Endothelial cell of umbilical vein (primary cell): ENCODE measurements around the gene MLEC. TPM values are rescaled to one million over a fixed set of nuclear protein-coding genes. Genes with fewer than 3 reads are reported as not detected.

Experiments used
- BruUV-seq: library from RNA; stranded (reverse); fragments of 400-500 nt; replicated peaks from 2 replicates; lab custom pipeline; 2021; lab: Mats Ljungman, UMichigan
- CTCF ChIA-PET: fragments of 300-600, 350-600 bp; sonication (Branson Sonifier 250); formaldehyde crosslinking; loops from one replicate; lab custom pipeline; 2021; ENCODE audit warnings: antibody characterized with exemption, inconsistent platforms; lab: Charles Lee
- POLR2A ChIA-PET: fragments of 300-600, 350-600 bp; sonication (Branson Sonifier 250); formaldehyde crosslinking; loops from one replicate; lab custom pipeline; 2021; ENCODE audit warnings: antibody characterized with exemption, inconsistent platforms; lab: Charles Lee
- DNase-seq: peaks from one replicate; pipeline ENCODE4 v3.0.0-alpha.2; 2011; ENCODE audit warnings: low read depth, low spot score
- FAIRE-seq: peaks from 2 replicates; lab custom pipeline; 2011; peaks lifted over from hg19 to GRCh38; lab: Jason Lieb, UNC
- H2AFZ ChIP-seq: 2 replicates; pipeline ENCODE4 v1.6.0; 2012; ENCODE audit warnings: low read depth, low read length, control low read depth, inconsistent platforms
- H3K27ac ChIP-seq: 2 replicates; pipeline ENCODE4 v1.5.1; 2011; ENCODE audit warnings: low read depth, mild to moderate bottlenecking, control low read depth, low read length, moderate library complexity; ENCODE audit not compliant: insufficient read depth
- H3K27me3 ChIP-seq, 2 experiments: 2 replicates each; pipeline versions ENCODE4 v1.6.0 to v1.6.1; 2011; ENCODE audit warnings: low read length in 2 of 2, mixed read lengths in 1 of 2; ENCODE audit not compliant: control insufficient read depth in 2 of 2, insufficient read depth in 2 of 2
- H3K36me3 ChIP-seq, 2 experiments: 2 replicates in 1 of 2; 3 replicates in 1 of 2; pipeline ENCODE4 v1.5.1; 2011; ENCODE audit warnings: low read length in 2 of 2, mild to moderate bottlenecking in 1 of 2, moderate library complexity in 1 of 2; ENCODE audit not compliant: control insufficient read depth in 2 of 2, insufficient read depth in 2 of 2; ENCODE audit errors: extremely low read depth in 1 of 2
- H3K4me1 ChIP-seq: 3 replicates; pipeline ENCODE4 v1.5.1; 2011; ENCODE audit warnings: mild to moderate bottlenecking, low read length; ENCODE audit not compliant: control insufficient read depth, insufficient read depth; ENCODE audit errors: extremely low read depth
- H3K4me2 ChIP-seq: 2 replicates; pipeline ENCODE4 v1.6.1; 2011; ENCODE audit warnings: low read length, control low read depth, mixed read lengths; ENCODE audit not compliant: insufficient read depth
- H3K4me3 ChIP-seq, 3 experiments: fragments of 200-600 bp in 1 of 3; sonication (generic), shearing (Covaris generic) in 1 of 3; replicated peaks in 1 of 3; 2 replicates each; pipeline ENCODE4 v1.5.1; 2011 to 2016; ENCODE audit warnings: control low read depth in 3 of 3, low read length in 3 of 3, mild to moderate bottlenecking in 2 of 3, inconsistent platforms in 1 of 3, low read depth in 1 of 3, moderate library complexity in 1 of 3; ENCODE audit not compliant: insufficient read depth in 1 of 3
- H3K79me2 ChIP-seq: 2 replicates; pipeline ENCODE4 v1.6.0; 2012; ENCODE audit warnings: low read length, inconsistent platforms; ENCODE audit not compliant: control insufficient read depth, insufficient read depth
- H3K9ac ChIP-seq: replicated peaks from 2 replicates; pipeline ENCODE3; 2011; ENCODE audit warnings: low read length, control low read depth; ENCODE audit not compliant: insufficient read depth; ENCODE audit errors: extremely low read depth
- H3K9me1 ChIP-seq: replicated peaks from 3 replicates; pipeline ENCODE4 v1.6.0; 2011; ENCODE audit warnings: mild to moderate bottlenecking, low read length; ENCODE audit not compliant: control insufficient read depth, insufficient read depth; ENCODE audit errors: extremely low read depth
- H3K9me3 ChIP-seq: replicated peaks from 2 replicates; pipeline ENCODE4 v1.5.1; 2012; ENCODE audit warnings: low read length, inconsistent platforms; ENCODE audit not compliant: control insufficient read depth, insufficient read depth
- H4K20me1 ChIP-seq: replicated peaks from 2 replicates; pipeline ENCODE3; 2011; ENCODE audit warnings: mild to moderate bottlenecking, low read length; ENCODE audit not compliant: control insufficient read depth, insufficient read depth; ENCODE audit errors: extremely low read depth
- CTCF ChIP-seq, 2 donors: IDR thresholded peaks; 1 replicate in 1 of 2; 2 replicates in 1 of 2; pipeline ENCODE4 v1.5.1; 2011; ENCODE audit warnings: low read length in 2 of 2, mild to moderate bottlenecking in 2 of 2, moderate library complexity in 2 of 2, control low read depth in 1 of 2, inconsistent platforms in 1 of 2, low read depth in 1 of 2; ENCODE audit not compliant: insufficient read depth in 1 of 2; ENCODE audit errors: extremely low read depth in 1 of 2
- EZH2 ChIP-seq: IDR thresholded peaks from 2 replicates; pipeline ENCODE4 v1.6.1; 2012; ENCODE audit warnings: borderline replicate concordance, low read depth, mild to moderate bottlenecking, moderate library complexity, low read length, inconsistent platforms; ENCODE audit not compliant: severe bottlenecking
- FOS ChIP-seq: IDR thresholded peaks from 2 replicates; pipeline ENCODE4 v1.6.1; 2011; ENCODE audit warnings: mild to moderate bottlenecking, low read length, moderate library complexity, borderline replicate concordance; ENCODE audit not compliant: insufficient read depth
- GATA2 ChIP-seq: IDR thresholded peaks from 2 replicates; pipeline ENCODE4 v1.7.0; 2011; ENCODE audit warnings: low read depth, mild to moderate bottlenecking, moderate library complexity, mixed read lengths, low read length; ENCODE audit not compliant: insufficient read length, insufficient read depth
- JUN ChIP-seq: IDR thresholded peaks from 2 replicates; pipeline ENCODE4 v1.6.1; 2011; ENCODE audit warnings: borderline replicate concordance, low read depth; ENCODE audit not compliant: insufficient read length, insufficient read depth
- MAX ChIP-seq: IDR thresholded peaks from 2 replicates; pipeline ENCODE4 v1.6.1; 2011; ENCODE audit not compliant: insufficient read depth, insufficient read length
- MYC ChIP-seq: IDR thresholded peaks from one replicate; pipeline ENCODE4 v1.6.1; 2011; ENCODE audit warnings: mild to moderate bottlenecking, low read depth, low read length
- POLR2A ChIP-seq: IDR thresholded peaks from 2 replicates; pipeline ENCODE4 v1.6.1; 2012; ENCODE audit warnings: low read depth, mild to moderate bottlenecking, control low read depth, low read length
- POLR2AphosphoS5 ChIP-seq: IDR thresholded peaks from 2 replicates; pipeline ENCODE4 v1.6.1; 2012; ENCODE audit warnings: low read depth, mild to moderate bottlenecking, control low read depth, low read length, moderate library complexity; ENCODE audit not compliant: insufficient read depth
- dilution Hi-C: fragments of 300-500 bp; cut with MboI; formaldehyde crosslinking; loops from one replicate; pipeline ENCODE4 v1.15.0; 2019; ENCODE audit warnings: low sequenced_read_pairs; ENCODE audit not compliant: extremely low pct_ligation_motif_present
- intact Hi-C: fragments of 100-400 bp; cut with micrococcal nuclease; formaldehyde crosslinking; loops from one replicate; pipeline ENCODE4 v1.10.0; 2022
- polyA plus RNA-seq, 4 experiments: library from polyadenylated mRNA; depleted of rRNA in 3 of 4; stranded (reverse) in 3 of 4; unstranded in 1 of 4; fragments of >200 nt; gene quantifications; 2 replicates each; pipeline versions ENCODE4 v1.2.1 to v1.2.3, GENCODE V29; 2011 to 2012; ENCODE audit warnings: missing spikeins in 1 of 4
- total RNA-seq: library from RNA; stranded (reverse); gene quantifications from 2 replicates; pipeline ENCODE4 v1.2.3, GENCODE V29; 2021

The MLEC gene
- total and polyA plus RNA-seq, 2 donors (not counting 3 experiments of a cell fraction or from before 2014, with no cell fraction given), result 28.4 to 144 TPM

- CTCF ChIA-PET, result no interaction called here
- POLR2A ChIA-PET, result no interaction called here
- H3K27me3 ChIP-seq, result no peaks in the 10 kb centered on the region
- H3K4me1 ChIP-seq, result no peaks in the 10 kb centered on the region
- H3K4me2 ChIP-seq, result no peak overlapping the region
- H4K20me1 ChIP-seq, result no peaks in the 10 kb centered on the region
- no peak overlapping the region for H3K9ac ChIP-seq
- H3K79me2 ChIP-seq, result peaks cover 2% of the 10 kb centered on the region
- TF ChIP-seq FOS (no peak), POLR2AphosphoS5 (no peak), MAX (no peak), MYC (no peak), JUN (no peak), GATA2 (no peak)
- H3K9me3 ChIP-seq, result no peaks in the 10 kb centered on the region
- intact Hi-C loops, result no loop called here
- FAIRE-seq, result no peak
- H3K36me3 ChIP-seq, result peaks cover 30 to 51% of the 10 kb centered on the region in 2 experiments
- DNase-seq, result no peak
- H3K27ac ChIP-seq, result no peak overlapping the region
- dilution Hi-C loops, result no loop called here
- no peak overlapping the region for H2AFZ ChIP-seq
- BruUV-seq, result no TSS peak
- no peak overlapping the region for H3K4me3 ChIP-seq
- no peaks in the 10 kb centered on the region for H3K9me1 ChIP-seq
Observed at GRCh38 chr12:120719072-120719471, 32.1 kb downstream of the MLEC start.

- H3K36me3 ChIP-seq, result peaks cover 26 to 51% of the 10 kb centered on the region in 2 experiments
- no peak overlapping the region for H3K27ac ChIP-seq
- POLR2A ChIA-PET, result interaction anchor here (0.6 kb wide), 1 partner anchor 294 kb away, joined by 6 read pairs; no protein-coding TSS in a partner anchor
- H4K20me1 ChIP-seq, result no peaks in the 10 kb centered on the region
- FAIRE-seq, result no peak
- peaks cover under 1% of the 10 kb centered on the region for H3K79me2 ChIP-seq
- CTCF ChIA-PET, result interaction anchor here (1.2 to 1.6 kb wide), 3 partner anchors 70 to 252 kb away, joined by 4 to 6 read pairs (median 5); no protein-coding TSS in a partner anchor
- no peaks in the 10 kb centered on the region for H3K9me1 ChIP-seq
- no peak overlapping the region for H3K4me3 ChIP-seq
- no peak overlapping the region for H3K9ac ChIP-seq
- DNase-seq, result no peak
- H3K9me3 ChIP-seq, result no peaks in the 10 kb centered on the region
- no peak overlapping the region for H2AFZ ChIP-seq
- no TSS peak for BruUV-seq
- dilution Hi-C loops (no loop called here), intact Hi-C loops (no loop called here)
- no peaks in the 10 kb centered on the region for H3K4me1 ChIP-seq
- no peak overlapping the region for H3K4me2 ChIP-seq
- no peak for TF ChIP-seq POLR2AphosphoS5
- no peak for TF ChIP-seq FOS
- no peak for TF ChIP-seq GATA2
- no peak for TF ChIP-seq JUN
- no peak for TF ChIP-seq MYC
- TF ChIP-seq CTCF (IDR thresholded peaks at IDR 0.05; ENCODE audit: extremely low read depth in 1 of 2, insufficient read depth in 1 of 2, low read depth in 1 of 2, low read length in 2 of 2), result no peak
- TF ChIP-seq EZH2, result no peak
- TF ChIP-seq POLR2A, result no peak
- TF ChIP-seq MAX, result no peak
- H3K27me3 ChIP-seq, result no peaks in the 10 kb centered on the region
Observed at GRCh38 chr12:120719496-120720233, 32.7 kb downstream of the MLEC start.
